ENCODE measurements around the gene COL21A1. TPM values are rescaled to one million over a fixed set of nuclear protein-coding genes. Genes with fewer than 3 reads are reported as not detected.

COL21A1 gene
- total RNA-seq, 1 experiment from 2014 or later: 1.8 TPM

- Histone ChIP-seq H3K56ac (ENCODE audit: insufficient read length, low read depth, low read length) (no peak overlapping the region), H3K18ac (ENCODE audit: insufficient read length, low read depth, low read length) (no peak overlapping the region), H4K8ac (replicated peaks; ENCODE audit: insufficient read length, low read depth, low read length) (no peak overlapping the region), H2AK5ac (ENCODE audit: insufficient read length, low read length) (no peak overlapping the region), H4K5ac (ENCODE audit: insufficient read length, low read depth, low read length) (no peak overlapping the region), H3K27ac (ENCODE audit: insufficient read length, low read depth, low read length) (no peak overlapping the region), H2AFZ (ENCODE audit: low read length) (no peak overlapping the region), H3K79me2 (ENCODE audit: insufficient read depth, low read length) (no peaks in the 10 kb centered on the region), H3K9ac (ENCODE audit: extremely low read depth, insufficient read length, low read length) (no peak overlapping the region), H4K20me1 (ENCODE audit: control insufficient read depth, insufficient read depth, insufficient read length) (no peaks in the 10 kb centered on the region), H3K4ac (ENCODE audit: low read depth, low read length) (no peak overlapping the region), H3K79me1 (ENCODE audit: insufficient read depth, low read depth, low read length, poor library complexity, severe bottlenecking) (no peaks in the 10 kb centered on the region), H3K27me3 (ENCODE audit: insufficient read depth, low read length) (no peaks in the 10 kb centered on the region), H2BK15ac (ENCODE audit: low read depth, low read length) (no peak overlapping the region), H3K4me1 (ENCODE audit: insufficient read depth, low read length) (peaks cover 3% of the 10 kb centered on the region; the same call in 1 of the 2 replicates), H3T11ph (ENCODE audit: low read length) (no peak overlapping the region), H3K9me3 (ENCODE audit: control insufficient read depth, low read depth, low read length) (no peaks in the 10 kb centered on the region), H3K14ac (ENCODE audit: insufficient read depth, low read length) (no peak overlapping the region), H4K91ac (ENCODE audit: insufficient read length, low read depth, low read length) (no peak overlapping the region), H3K23ac (ENCODE audit: insufficient read length, low read depth, low read length) (no peak overlapping the region), H2BK5ac (ENCODE audit: insufficient read length, low read length) (no peak overlapping the region), H3K4me2 (ENCODE audit: insufficient read depth, insufficient read length, low read length) (no peak overlapping the region), H3K23me2 (ENCODE audit: insufficient read length, low read depth, low read length, poor library complexity, severe bottlenecking) (no peaks in the 10 kb centered on the region), H2BK20ac (ENCODE audit: low read depth, low read length, poor library complexity, severe bottlenecking) (no peak overlapping the region), H2BK12ac (ENCODE audit: insufficient read length, low read depth, low read length) (no peak overlapping the region), H2BK120ac (ENCODE audit: low read depth, low read length, poor library complexity, severe bottlenecking) (no peak overlapping the region)
- TF ChIP-seq, protein P1, sequence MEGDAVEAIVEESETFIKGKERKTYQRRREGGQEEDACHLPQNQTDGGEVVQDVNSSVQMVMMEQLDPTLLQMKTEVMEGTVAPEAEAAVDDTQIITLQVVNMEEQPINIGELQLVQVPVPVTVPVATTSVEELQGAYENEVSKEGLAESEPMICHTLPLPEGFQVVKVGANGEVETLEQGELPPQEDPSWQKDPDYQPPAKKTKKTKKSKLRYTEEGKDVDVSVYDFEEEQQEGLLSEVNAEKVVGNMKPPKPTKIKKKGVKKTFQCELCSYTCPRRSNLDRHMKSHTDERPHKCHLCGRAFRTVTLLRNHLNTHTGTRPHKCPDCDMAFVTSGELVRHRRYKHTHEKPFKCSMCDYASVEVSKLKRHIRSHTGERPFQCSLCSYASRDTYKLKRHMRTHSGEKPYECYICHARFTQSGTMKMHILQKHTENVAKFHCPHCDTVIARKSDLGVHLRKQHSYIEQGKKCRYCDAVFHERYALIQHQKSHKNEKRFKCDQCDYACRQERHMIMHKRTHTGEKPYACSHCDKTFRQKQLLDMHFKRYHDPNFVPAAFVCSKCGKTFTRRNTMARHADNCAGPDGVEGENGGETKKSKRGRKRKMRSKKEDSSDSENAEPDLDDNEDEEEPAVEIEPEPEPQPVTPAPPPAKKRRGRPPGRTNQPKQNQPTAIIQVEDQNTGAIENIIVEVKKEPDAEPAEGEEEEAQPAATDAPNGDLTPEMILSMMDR (conservative IDR thresholded peaks at IDR 0.05): no peak
- Mint-ChIP-seq H3K4me1 (peaks cover 12 to 20% of the 10 kb centered on the region in 2 experiments), H3K4me3 (no peak overlapping the region), H3K36me3 (ENCODE audit: insufficient read depth in 1 of 3, low read depth in 3 of 3) (no peaks in the 10 kb centered on the region), H3K27ac (no peak overlapping the region), H3K27me3 (ENCODE audit: low read depth) (no peaks in the 10 kb centered on the region), H3K9me3 (no peaks in the 10 kb centered on the region)
- no CpG with 5 or more reads among the region's 1 CpG for WGBS (ENCODE audit: extremely low coverage, insufficient read length, low lambda C conversion rate)
- no peak for DNase-seq
These were observed 8.0 kb upstream of the COL21A1 start for GRCh38 chr6:56255349-56255748.
